ENCODE results near the gene GRM8.

DNA sequence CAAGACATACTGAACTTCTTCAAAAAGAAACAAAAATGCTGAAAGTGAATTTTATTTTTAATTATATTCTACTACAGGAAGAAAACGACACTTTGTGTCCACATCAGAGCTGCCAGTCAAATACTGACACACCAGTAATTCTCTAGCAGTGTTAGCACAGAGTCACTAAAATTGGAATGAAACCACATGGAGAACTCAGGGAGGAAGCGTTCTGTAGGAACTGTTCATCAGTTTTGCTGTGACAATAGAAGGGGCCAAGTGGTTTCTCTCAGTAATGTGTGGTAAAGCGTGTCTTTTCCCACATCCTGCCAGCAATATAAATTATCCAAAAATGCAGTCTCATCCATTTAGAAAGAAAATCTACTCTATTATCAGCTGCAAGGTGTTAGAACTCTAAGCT lies 683.3 kb downstream of the GRM8 start:
- TF ChIP-seq POLR2A (IDR thresholded peaks at IDR 0.05) = no peak
- TF ChIP-seq, protein P1, sequence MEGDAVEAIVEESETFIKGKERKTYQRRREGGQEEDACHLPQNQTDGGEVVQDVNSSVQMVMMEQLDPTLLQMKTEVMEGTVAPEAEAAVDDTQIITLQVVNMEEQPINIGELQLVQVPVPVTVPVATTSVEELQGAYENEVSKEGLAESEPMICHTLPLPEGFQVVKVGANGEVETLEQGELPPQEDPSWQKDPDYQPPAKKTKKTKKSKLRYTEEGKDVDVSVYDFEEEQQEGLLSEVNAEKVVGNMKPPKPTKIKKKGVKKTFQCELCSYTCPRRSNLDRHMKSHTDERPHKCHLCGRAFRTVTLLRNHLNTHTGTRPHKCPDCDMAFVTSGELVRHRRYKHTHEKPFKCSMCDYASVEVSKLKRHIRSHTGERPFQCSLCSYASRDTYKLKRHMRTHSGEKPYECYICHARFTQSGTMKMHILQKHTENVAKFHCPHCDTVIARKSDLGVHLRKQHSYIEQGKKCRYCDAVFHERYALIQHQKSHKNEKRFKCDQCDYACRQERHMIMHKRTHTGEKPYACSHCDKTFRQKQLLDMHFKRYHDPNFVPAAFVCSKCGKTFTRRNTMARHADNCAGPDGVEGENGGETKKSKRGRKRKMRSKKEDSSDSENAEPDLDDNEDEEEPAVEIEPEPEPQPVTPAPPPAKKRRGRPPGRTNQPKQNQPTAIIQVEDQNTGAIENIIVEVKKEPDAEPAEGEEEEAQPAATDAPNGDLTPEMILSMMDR (IDR thresholded peaks at IDR 0.05) = no peak

All from breast epithelium (tissue), 3 donors.